AG04450 (cell line): ENCODE results near the gene TH. TPM values are rescaled to one million over a fixed set of nuclear protein-coding genes. Genes with fewer than 3 reads are reported as not detected.

Source experiments
- CTCF ChIA-PET: fragments of 300-600, 350-600 bp; formaldehyde crosslinking; extraction: SDS; loops from one replicate; lab custom pipeline; 2022; ENCODE audit warnings: antibody characterized with exemption, inconsistent platforms; lab: Charles Lee
- POLR2A ChIA-PET: fragments of 350-600 bp; formaldehyde crosslinking; extraction: SDS; loops from one replicate; lab custom pipeline; 2021; ENCODE audit warnings: antibody characterized with exemption, inconsistent platforms; lab: Yijun Ruan, JAX
- DNase-seq: peaks from one replicate; pipeline ENCODE4 v3.0.0-alpha.2; 2011; ENCODE audit warnings: low read depth, low spot score
- H3K27ac ChIP-seq: one replicate; pipeline ENCODE4 v1.5.1; 2012; ENCODE audit warnings: low read depth, low read length, control low read depth
- H3K27me3 ChIP-seq: one replicate; pipeline ENCODE4 v1.6.0; 2012; ENCODE audit warnings: low read length; ENCODE audit not compliant: control insufficient read depth, insufficient read depth
- H3K4me3 ChIP-seq: 2 replicates; pipeline ENCODE4 v1.5.1; 2011; ENCODE audit warnings: mild to moderate bottlenecking, low read depth, low read length, control low read depth
- H3K9me3 ChIP-seq: 2 replicates; pipeline ENCODE4 v1.5.1; 2012; ENCODE audit warnings: low read length; ENCODE audit not compliant: control insufficient read depth, insufficient read depth
- polyA plus RNA-seq: library from polyadenylated mRNA; depleted of rRNA; stranded (reverse); fragments of >200 nt; gene quantifications from 2 replicates; pipeline ENCODE4 v1.2.3, GENCODE V29; 2011
- TF ChIP-seq, protein P1 (sequence below): IDR thresholded peaks from 2 replicates; pipeline ENCODE4 v1.5.1; 2011; ENCODE audit warnings: low read depth, low read length, control low read depth, inconsistent platforms

Gene TH
- polyA plus RNA-seq, 1 experiment = not detected

GRCh38 chr11:2148595-2148994 is 23.0 kb downstream of the TH start:
- DNase-seq = no peak
- no peak overlapping the region for H3K27ac ChIP-seq
- H3K4me3 ChIP-seq = no peak overlapping the region
- peaks cover 74% of the 10 kb centered on the region for H3K27me3 ChIP-seq
- POLR2A ChIA-PET = no interaction called here
- TF ChIP-seq, protein P1, sequence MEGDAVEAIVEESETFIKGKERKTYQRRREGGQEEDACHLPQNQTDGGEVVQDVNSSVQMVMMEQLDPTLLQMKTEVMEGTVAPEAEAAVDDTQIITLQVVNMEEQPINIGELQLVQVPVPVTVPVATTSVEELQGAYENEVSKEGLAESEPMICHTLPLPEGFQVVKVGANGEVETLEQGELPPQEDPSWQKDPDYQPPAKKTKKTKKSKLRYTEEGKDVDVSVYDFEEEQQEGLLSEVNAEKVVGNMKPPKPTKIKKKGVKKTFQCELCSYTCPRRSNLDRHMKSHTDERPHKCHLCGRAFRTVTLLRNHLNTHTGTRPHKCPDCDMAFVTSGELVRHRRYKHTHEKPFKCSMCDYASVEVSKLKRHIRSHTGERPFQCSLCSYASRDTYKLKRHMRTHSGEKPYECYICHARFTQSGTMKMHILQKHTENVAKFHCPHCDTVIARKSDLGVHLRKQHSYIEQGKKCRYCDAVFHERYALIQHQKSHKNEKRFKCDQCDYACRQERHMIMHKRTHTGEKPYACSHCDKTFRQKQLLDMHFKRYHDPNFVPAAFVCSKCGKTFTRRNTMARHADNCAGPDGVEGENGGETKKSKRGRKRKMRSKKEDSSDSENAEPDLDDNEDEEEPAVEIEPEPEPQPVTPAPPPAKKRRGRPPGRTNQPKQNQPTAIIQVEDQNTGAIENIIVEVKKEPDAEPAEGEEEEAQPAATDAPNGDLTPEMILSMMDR = no peak
- no peaks in the 10 kb centered on the region; the same call in 1 of the 2 replicates for H3K9me3 ChIP-seq
- CTCF ChIA-PET = interaction anchor here (0.5 to 14.8 kb wide), 7 partner anchors 111 to 496 kb away, joined by 3 to 557 read pairs (median 47); no protein-coding TSS in a partner anchor

- TF ChIP-seq, protein P1 = no peak
- ChIA-PET CTCF (interaction anchor here (0.9 to 14.8 kb wide), 2 partner anchors 9 to 110 kb away, joined by 5 to 557 read pairs; no protein-coding TSS in a partner anchor), POLR2A (no interaction called here)
- Histone ChIP-seq H3K27ac (no peak overlapping the region), H3K4me3 (no peak overlapping the region), H3K9me3 (no peaks in the 10 kb centered on the region; the same call in 1 of the 2 replicates), H3K27me3 (peaks cover 85% of the 10 kb centered on the region)
- DNase-seq = no peak
These were observed 24.2 kb downstream of the TH start for GRCh38 chr11:2147391-2147790.

GRCh38 chr11:2146051-2146450 is 25.6 kb downstream of the TH start:
- Histone ChIP-seq H3K4me3 (no peak overlapping the region), H3K27me3 (peaks cover 88% of the 10 kb centered on the region), H3K27ac (no peak overlapping the region), H3K9me3 (no peaks in the 10 kb centered on the region; the same call in 1 of the 2 replicates)
- POLR2A ChIA-PET = no interaction called here
- CTCF ChIA-PET = interaction anchor here (0.5 to 14.8 kb wide), 3 partner anchors 13 to 244 kb away, joined by 4 to 557 read pairs (median 4); no protein-coding TSS in a partner anchor
- DNase-seq = no peak
- TF ChIP-seq, protein P1 = no peak

GRCh38 chr11:2144544-2145248 is 26.9 kb downstream of the TH start:
- ChIA-PET CTCF (interaction anchor here (0.6 to 14.8 kb wide), 2 partner anchors 13 to 108 kb away, joined by 3 to 557 read pairs; no protein-coding TSS in a partner anchor), POLR2A (no interaction called here)
- Histone ChIP-seq H3K27ac (no peak overlapping the region), H3K4me3 (no peak overlapping the region), H3K9me3 (no peaks in the 10 kb centered on the region; the same call in 1 of the 2 replicates), H3K27me3 (peaks cover 86% of the 10 kb centered on the region)
- TF ChIP-seq, protein P1 = no peak
- DNase-seq = no peak
